ENCODE data around the gene NDST1.

NDST1 gene

GRCh38 chr5:150574818-150575547 is 67.1 kb downstream of the NDST1 start:
- no peak for DNase-seq

GRCh38 chr5:150575745-150576448 is 68.0 kb downstream of the NDST1 start:
- DNase-seq, result no peak

DNA sequence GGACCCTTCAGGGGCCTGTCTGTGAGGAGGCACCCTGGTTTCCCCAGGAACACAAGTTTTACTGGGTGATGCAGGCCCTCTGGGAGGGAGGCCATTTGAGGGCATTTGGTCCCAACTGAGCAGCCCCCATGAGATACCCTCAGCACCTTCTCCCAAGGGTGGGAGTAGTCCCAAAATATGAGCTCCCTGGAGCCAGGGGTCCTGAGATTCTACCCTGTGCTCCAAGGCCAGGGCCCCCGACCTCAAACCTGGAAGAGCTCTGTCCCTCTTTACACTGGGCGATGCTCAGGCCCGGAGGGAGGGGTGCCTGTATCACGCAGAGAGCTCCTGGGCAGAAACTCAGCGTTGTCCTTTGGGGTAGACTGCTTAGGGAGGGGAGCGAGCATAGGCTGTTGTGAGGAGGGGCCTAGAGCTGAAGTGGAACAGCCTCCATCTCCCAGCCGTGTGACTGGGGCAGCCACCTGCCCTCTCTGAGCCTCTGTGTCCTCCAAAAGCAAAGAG is 68.6 kb downstream of the NDST1 start:
- DNase-seq, result no peak

GRCh38 chr5:150577378-150578139 is 69.6 kb downstream of the NDST1 start:
- no peak for DNase-seq

DNA sequence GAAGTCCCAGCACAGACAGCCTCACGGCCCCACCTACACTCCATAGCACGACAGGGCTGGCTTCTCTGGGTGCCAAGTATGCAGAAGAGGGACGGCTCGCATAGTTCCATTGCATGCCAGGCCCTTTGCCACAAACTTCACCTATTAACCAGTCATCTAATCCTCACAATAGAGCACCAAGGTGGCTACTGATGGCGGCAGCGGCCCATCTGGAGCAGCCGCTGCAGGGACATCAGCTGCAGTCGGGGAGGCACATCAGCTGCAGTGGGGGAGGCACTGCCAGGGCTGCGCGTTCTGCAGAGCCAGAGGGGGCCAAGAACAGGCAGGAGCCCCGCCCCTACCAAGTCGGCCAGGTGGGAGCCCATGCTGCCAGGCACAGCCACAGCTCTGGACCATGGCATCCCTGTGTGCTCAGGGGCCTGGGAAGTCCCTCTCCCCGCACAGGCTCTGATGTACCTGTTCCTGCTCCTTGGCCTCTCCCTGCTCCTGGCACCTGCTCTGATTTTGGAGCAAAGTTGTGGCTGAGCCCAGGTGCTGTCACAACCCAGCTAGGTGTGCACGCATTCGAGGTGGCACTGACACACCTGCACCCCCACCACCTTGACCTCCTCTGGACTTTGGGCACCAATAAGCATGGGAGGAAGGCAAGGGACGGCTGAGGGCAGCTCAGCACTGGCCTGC is 71.0 kb downstream of the NDST1 start:
- no peak for DNase-seq

- DNase-seq, result no peak
Measured at GRCh38 chr5:150579462-150580400, 71.8 kb downstream of the NDST1 start.

DNA sequence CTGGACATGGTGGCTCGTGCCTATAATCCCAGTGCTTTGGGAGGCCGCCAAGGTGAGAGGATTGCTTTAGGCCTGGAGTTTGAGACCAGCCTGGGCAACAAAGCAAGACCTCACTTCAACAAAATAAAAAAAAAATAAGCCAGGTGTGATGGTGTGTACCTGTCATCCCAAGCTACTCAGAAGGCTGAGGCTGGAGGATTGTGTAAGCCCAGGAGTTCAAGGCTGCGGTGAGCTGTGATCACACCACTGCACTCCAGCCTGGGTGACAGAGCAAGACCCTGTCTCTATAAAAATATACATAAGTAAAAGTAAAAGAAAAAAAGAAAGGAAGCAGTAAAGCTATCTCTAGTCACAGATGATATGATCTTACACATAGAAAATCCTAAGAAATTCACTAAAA is 73.0 kb downstream of the NDST1 start:
- DNase-seq, result no peak

DNA sequence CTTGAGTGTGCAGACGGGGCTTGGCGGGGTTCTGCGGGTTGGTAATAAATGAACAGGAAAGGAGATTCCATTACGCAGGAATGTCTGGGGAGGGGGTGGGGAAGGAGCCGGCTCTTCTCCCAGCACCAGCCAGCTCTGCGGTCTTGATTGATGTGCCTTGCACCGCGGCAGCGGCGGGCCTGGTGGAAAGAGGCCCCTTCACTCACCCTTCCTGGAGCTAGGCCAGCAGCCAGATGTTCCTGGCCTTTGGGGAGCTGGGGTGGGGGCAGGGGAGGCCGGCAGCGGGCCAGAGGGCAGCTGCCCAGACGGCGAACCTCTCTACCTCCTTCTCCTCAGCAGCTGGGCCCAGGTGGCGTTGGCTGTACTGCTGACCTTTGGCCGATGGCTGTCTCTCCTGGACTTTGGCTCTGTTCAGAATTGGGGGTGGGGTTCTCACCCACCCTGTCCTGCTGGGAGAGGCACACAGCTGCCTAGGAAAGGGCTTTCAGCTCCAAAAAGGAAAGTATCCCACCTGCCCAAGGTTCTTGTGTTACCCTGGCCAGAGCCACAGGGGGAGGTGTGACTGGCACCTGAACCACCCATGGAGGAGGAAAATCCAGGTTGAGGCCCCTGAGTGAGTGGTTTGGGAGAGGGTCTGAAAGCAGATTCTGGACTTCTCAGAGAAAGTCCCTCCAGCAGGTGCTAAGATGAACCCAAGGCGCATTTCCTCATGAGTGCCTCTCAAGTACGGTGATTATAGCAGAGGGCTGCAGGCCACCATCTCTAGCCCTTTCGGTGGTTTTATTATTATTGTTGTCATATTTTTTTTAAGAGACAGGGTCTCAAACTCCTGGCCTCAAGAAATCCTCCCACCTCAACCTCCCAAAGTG is 74.5 kb downstream of the NDST1 start:
- no peak for DNase-seq

DNA sequence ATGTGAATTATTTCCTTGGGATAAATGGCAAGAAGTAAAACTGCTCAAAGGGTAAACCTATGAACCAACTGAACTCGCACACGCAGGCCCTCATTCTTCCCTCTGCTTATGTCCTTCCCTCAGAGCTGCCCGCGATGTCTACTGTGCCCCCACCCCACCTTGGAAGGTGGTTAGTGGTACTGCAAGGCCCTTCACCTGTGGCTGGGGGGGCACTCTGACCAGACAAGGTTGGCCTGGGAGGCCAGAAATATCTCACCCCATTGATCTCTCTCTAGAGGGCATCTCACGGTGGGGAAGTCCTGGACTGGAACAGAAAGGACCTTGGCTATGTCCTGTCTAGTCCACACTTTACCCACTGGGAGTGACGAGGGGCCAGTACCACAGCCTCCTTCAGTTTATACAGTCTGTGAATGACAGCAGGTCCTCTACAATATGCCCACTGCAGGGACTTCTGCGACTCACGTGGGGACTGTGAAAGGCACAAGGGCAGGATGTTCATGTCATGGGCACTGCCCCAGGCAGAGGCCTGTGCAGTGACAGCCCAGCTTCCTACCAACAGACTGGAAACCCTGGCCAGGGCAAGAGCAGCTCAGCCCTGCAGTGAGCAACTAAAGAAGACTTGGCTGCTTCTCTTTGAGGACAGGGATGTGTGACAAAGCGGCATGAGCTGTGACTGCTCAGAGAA is 75.8 kb downstream of the NDST1 start:
- DNase-seq, result no peak

GRCh38 chr5:150584556-150585335 is 76.8 kb downstream of the NDST1 start:
- DNase-seq, result no peak

GRCh38 chr5:150585781-150586341 is 77.9 kb downstream of the NDST1 start:
- DNase-seq, result no peak

GRCh38 chr5:150587016-150587415 is 79.1 kb downstream of the NDST1 start:
- no peak for DNase-seq

DNA sequence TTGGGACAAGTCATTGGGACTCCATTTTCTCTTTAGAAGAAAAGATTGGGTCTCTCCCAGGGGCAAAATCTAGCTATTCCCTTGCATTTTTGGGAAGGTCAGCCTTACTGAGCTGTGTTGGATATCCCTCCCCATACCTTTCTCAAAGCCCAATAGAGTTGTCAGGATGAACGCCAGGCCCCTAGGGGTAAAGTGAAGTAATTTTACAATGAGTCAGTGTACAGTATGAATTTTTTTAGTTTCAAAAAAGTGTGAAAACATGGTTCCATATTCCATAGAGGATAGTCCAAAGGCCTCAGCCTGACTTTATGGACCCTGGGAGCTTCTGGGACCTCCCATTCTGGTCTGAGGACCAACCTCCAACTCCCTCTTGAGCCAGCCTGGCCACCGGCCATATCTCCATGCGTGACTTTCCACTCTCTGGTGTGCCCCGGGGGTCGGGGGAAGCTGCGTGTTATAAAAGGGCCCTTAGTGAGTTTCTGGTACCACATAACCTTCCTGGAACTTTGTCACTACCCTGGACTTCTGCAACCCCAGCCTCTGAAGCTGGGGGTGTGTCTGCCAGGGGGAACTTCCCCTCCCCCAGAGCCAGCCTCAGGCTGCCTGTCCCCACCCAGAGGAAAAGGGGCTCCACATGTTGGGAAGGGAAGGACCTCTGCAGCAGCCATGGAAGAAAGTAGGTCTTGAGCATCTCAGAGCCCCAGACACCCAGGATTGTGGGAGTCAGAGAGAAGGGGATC is 80.1 kb downstream of the NDST1 start:
- DNase-seq, result no peak

DNA sequence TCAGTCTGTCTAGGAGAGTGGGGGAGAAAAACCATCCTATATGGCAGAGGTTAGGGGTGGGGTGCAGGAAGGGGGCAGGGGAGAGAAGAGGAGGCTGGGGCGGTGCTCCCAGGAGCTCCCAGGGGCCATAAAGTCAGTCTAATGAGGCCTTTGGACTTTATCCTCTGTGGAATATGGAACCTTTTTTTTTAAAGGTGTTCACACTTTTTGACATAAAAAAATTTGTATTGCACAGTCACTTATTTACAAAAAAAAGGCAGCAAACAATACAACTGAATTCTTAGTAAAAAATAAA is 80.6 kb downstream of the NDST1 start:
- DNase-seq, result no peak

- DNase-seq, result no peak
Measured at GRCh38 chr5:150589862-150590601, 82.1 kb downstream of the NDST1 start.

GRCh38 chr5:150590979-150591695 is 83.2 kb downstream of the NDST1 start:
- DNase-seq, result no peak

- DNase-seq, result no peak
Measured at GRCh38 chr5:150593593-150593992, 85.7 kb downstream of the NDST1 start.
